HCT116 (cell line): ENCODE data around the gene SNX3. TPM values are rescaled to one million over a fixed set of nuclear protein-coding genes. Genes with fewer than 3 reads are reported as not detected.

Source experiments
- ATAC-seq: fragments of 200-7000 bp; cut with Tn5 transposase; 2 replicates; pipeline ENCODE4 v1.9.1; 2020; ENCODE audit warnings: mild to moderate bottlenecking, moderate library complexity
- BruUV-seq: library from RNA; stranded (reverse); fragments of 400-500 nt; replicated peaks from 2 replicates; lab custom pipeline; 2021; lab: Mats Ljungman, UMichigan
- CTCF ChIA-PET: fragments of 300-600 bp; sonication (Branson Sonifier 250); formaldehyde crosslinking; loops from one replicate; lab custom pipeline; 2021; ENCODE audit warnings: antibody characterized with exemption; lab: Charles Lee
- POLR2A ChIA-PET: fragments of 300-600, 350-600 bp; sonication (Branson Sonifier 250); formaldehyde crosslinking; loops from one replicate; lab custom pipeline; 2021; ENCODE audit warnings: antibody characterized with exemption; lab: Charles Lee
- RAD21 ChIA-PET, 2 experiments: fragments of 300-600 bp; sonication (Branson Sonifier 250); formaldehyde crosslinking; loops; one replicate each; lab custom pipeline; 2023; ENCODE audit warnings: low total read pairs in 2 of 2; ENCODE audit not compliant: uncharacterized antibody in 2 of 2, unreplicated experiment in 2 of 2, low non-redundant PET in 1 of 2; lab: Charles Lee
- DNase-seq: peaks from one replicate; pipeline ENCODE4 v3.0.0-alpha.2; 2010; ENCODE audit warnings: low read depth, low spot score
- H2AFZ ChIP-seq: fragments of 200-600 bp; shearing (Covaris generic), sonication (generic); 2 replicates; pipeline ENCODE4 v1.6.1; 2017; ENCODE audit warnings: low read depth, mixed run types, mixed read lengths, antibody characterized with exemption, low read length; ENCODE audit not compliant: poor library complexity, severe bottlenecking
- H3K27ac ChIP-seq: 2 replicates; pipeline ENCODE4 v1.5.1; 2012; ENCODE audit warnings: low read depth, low read length
- H3K27me3 ChIP-seq: fragments of 200-600 bp; sonication (generic); 2 replicates; pipeline ENCODE4 v1.6.1; 2016; ENCODE audit warnings: mixed run types, low read length, mixed read lengths; ENCODE audit not compliant: insufficient read depth
- H3K36me3 ChIP-seq, 2 experiments: fragments of 200-500 bp in 1 of 2; fragments of 200-600 bp in 1 of 2; sonication (Bioruptor generic) in 1 of 2; sonication (generic) in 1 of 2; 2 replicates each; pipeline versions ENCODE4 v1.5.1 to v1.6.1; 2014 to 2016; ENCODE audit warnings: low read length in 2 of 2, inconsistent platforms in 1 of 2, mixed read lengths in 1 of 2, mixed run types in 1 of 2; ENCODE audit not compliant: insufficient read depth in 2 of 2, control insufficient read depth in 1 of 2
- H3K4me1 ChIP-seq, 2 experiments: fragments of 200-600 bp in 1 of 2; sonication (generic) in 1 of 2; 2 replicates each; pipeline versions ENCODE4 v1.5.1 to v1.6.1; 2012 to 2017; ENCODE audit warnings: low read length in 2 of 2, inconsistent platforms in 1 of 2, mild to moderate bottlenecking in 1 of 2, mixed read lengths in 1 of 2, mixed run types in 1 of 2, moderate library complexity in 1 of 2; ENCODE audit not compliant: insufficient read depth in 2 of 2, control insufficient read depth in 1 of 2
- H3K4me2 ChIP-seq: fragments of 200-600 bp; sonication (generic); 2 replicates; pipeline ENCODE4 v1.6.1; 2017; ENCODE audit warnings: mixed run types, low read length, mixed read lengths
- H3K4me3 ChIP-seq, 2 experiments: fragments of 200-600 bp in 1 of 2; sonication (generic) in 1 of 2; replicated peaks in 1 of 2; 2 replicates each; pipeline ENCODE4 v1.5.1; 2011 to 2016; ENCODE audit warnings: low read length in 2 of 2, control low read depth in 1 of 2, low read depth in 1 of 2, mild to moderate bottlenecking in 1 of 2, mixed read lengths in 1 of 2, mixed run types in 1 of 2
- H3K79me2 ChIP-seq: fragments of 200-600 bp; sonication (generic); 2 replicates; pipeline ENCODE4 v1.6.1; 2017; ENCODE audit warnings: mild to moderate bottlenecking, mixed run types, low read length, moderate library complexity, mixed read lengths; ENCODE audit not compliant: insufficient read depth
- H3K9ac ChIP-seq: fragments of 200-600 bp; sonication (generic); 2 replicates; pipeline ENCODE4 v1.6.1; 2016; ENCODE audit warnings: low read length, mixed read lengths
- H3K9me2 ChIP-seq: fragments of 200-600 bp; sonication (generic), shearing (Covaris generic); 2 replicates; pipeline ENCODE4 v1.6.1; 2017; ENCODE audit warnings: mixed run types, mild to moderate bottlenecking, moderate library complexity; ENCODE audit not compliant: insufficient read depth
- H3K9me3 ChIP-seq, 2 experiments: fragments of 200-500 bp in 1 of 2; fragments of 200-600 bp in 1 of 2; sonication (Bioruptor generic) in 1 of 2; sonication (generic) in 1 of 2; 2 replicates each; pipeline ENCODE4 v1.6.1; 2014 to 2017; ENCODE audit warnings: low read length in 2 of 2, mixed read lengths in 2 of 2, inconsistent platforms in 1 of 2, low read depth in 1 of 2, mild to moderate bottlenecking in 1 of 2, mixed run types in 1 of 2, moderate library complexity in 1 of 2; ENCODE audit not compliant: control insufficient read depth in 1 of 2, insufficient read depth in 1 of 2
- H4K20me1 ChIP-seq: fragments of 200-600 bp; sonication (generic), shearing (Covaris generic); 2 replicates; pipeline ENCODE4 v1.6.1; 2017; ENCODE audit warnings: mixed run types, mild to moderate bottlenecking, moderate library complexity; ENCODE audit not compliant: insufficient read depth
- ATF3 ChIP-seq: IDR thresholded peaks from 2 replicates; pipeline ENCODE4 v1.6.1; 2012
- CBX3 ChIP-seq: IDR thresholded peaks from 2 replicates; pipeline ENCODE4 v1.6.1; 2012; ENCODE audit warnings: low read depth
- CTCF ChIP-seq, 3 experiments: fragments of 200-600 bp in 1 of 3; sonication (generic) in 1 of 3; IDR thresholded peaks in 2 of 3; conservative IDR thresholded peaks in 1 of 3; 2 replicates each; pipeline ENCODE4 v1.5.1; 2012 to 2017; ENCODE audit warnings: low read depth in 2 of 3, low read length in 2 of 3, antibody characterized with exemption in 1 of 3, borderline replicate concordance in 1 of 3, control low read depth in 1 of 3, mild to moderate bottlenecking in 1 of 3, mixed read lengths in 1 of 3, mixed run types in 1 of 3, moderate library complexity in 1 of 3; ENCODE audit not compliant: insufficient read depth in 1 of 3
- EGR1 ChIP-seq: IDR thresholded peaks from 2 replicates; pipeline ENCODE4 v1.6.1; 2012; ENCODE audit warnings: low read depth
- ELF1 ChIP-seq: IDR thresholded peaks from 2 replicates; pipeline ENCODE4 v1.6.1; 2012; ENCODE audit warnings: low read depth, borderline replicate concordance
- EZH2phosphoT487 ChIP-seq: fragments of 200-600 bp; IDR thresholded peaks from 2 replicates; pipeline ENCODE4 v1.6.1; 2018; ENCODE audit warnings: antibody characterized with exemption, borderline replicate concordance
- JUND ChIP-seq: IDR thresholded peaks from 2 replicates; pipeline ENCODE4 v1.6.1; 2012
- RAD21 ChIP-seq: IDR thresholded peaks from 2 replicates; pipeline ENCODE4 v1.6.1; 2012; ENCODE audit warnings: low read depth, mild to moderate bottlenecking
- REST ChIP-seq: IDR thresholded peaks from 2 replicates; pipeline ENCODE4 v1.6.1; 2012; ENCODE audit warnings: low read depth
- SIN3A ChIP-seq: IDR thresholded peaks from 2 replicates; pipeline ENCODE4 v1.6.1; 2012; ENCODE audit warnings: low read depth
- SRF ChIP-seq: IDR thresholded peaks from 2 replicates; pipeline ENCODE4 v1.6.1; 2012; ENCODE audit warnings: low read depth
- TCF7L2 ChIP-seq: IDR thresholded peaks from 2 replicates; pipeline ENCODE4 v1.7.0; 2011; ENCODE audit warnings: borderline replicate concordance, inconsistent platforms; ENCODE audit not compliant: insufficient read depth, insufficient read length; ENCODE audit errors: extremely low read depth
- YY1 ChIP-seq: IDR thresholded peaks from 2 replicates; pipeline ENCODE4 v1.6.1; 2011; ENCODE audit warnings: low read length, low read depth, moderate library complexity, mild to moderate bottlenecking; ENCODE audit not compliant: insufficient replicate concordance; ENCODE audit errors: extremely low read depth
- ZBTB33 ChIP-seq: IDR thresholded peaks from 2 replicates; pipeline ENCODE4 v1.6.1; 2011; ENCODE audit warnings: mild to moderate bottlenecking, low read length, moderate library complexity; ENCODE audit not compliant: insufficient replicate concordance; ENCODE audit errors: extremely low read depth
- ZNF274 ChIP-seq: fragments of 200-500 bp; sonication (Bioruptor generic); IDR thresholded peaks from 2 replicates; pipeline ENCODE4 v1.6.1; 2014; ENCODE audit warnings: mild to moderate bottlenecking, low read depth, low read length, inconsistent platforms
- intact Hi-C: fragments of 100-400 bp; cut with micrococcal nuclease; formaldehyde crosslinking; loops from 2 replicates; pipeline ENCODE4 v1.10.0; 2022
- total RNA-seq: library from RNA; stranded (reverse); gene quantifications from one replicate; pipeline ENCODE4 v1.2.1, GENCODE V29; 2021; ENCODE audit not compliant: unreplicated experiment

SNX3 gene
- total RNA-seq, 1 experiment from 2014 or later = 111 TPM

GRCh38 chr6:108180266-108180665 is 80.6 kb downstream of the SNX3 start:
- H3K36me3 ChIP-seq = no peaks in the 10 kb centered on the region
- BruUV-seq = no TSS peak
- ATAC-seq (no peak), DNase-seq (no peak)
- H3K4me1 ChIP-seq = no peaks in the 10 kb centered on the region
- no peaks in the 10 kb centered on the region for H3K9me2 ChIP-seq
- ChIA-PET RAD21 (no interaction called here), CTCF (no interaction called here), POLR2A (no interaction called here)
- intact Hi-C loops = no loop called here
- H4K20me1 ChIP-seq = no peaks in the 10 kb centered on the region
- H3K4me3 ChIP-seq = no peak overlapping the region
- TF ChIP-seq ATF3 = no peak
- TF ChIP-seq TCF7L2 = no peak
- TF ChIP-seq REST = no peak
- no peak for TF ChIP-seq ELF1
- TF ChIP-seq SRF = no peak
- TF ChIP-seq EZH2phosphoT487 = no peak
- TF ChIP-seq YY1 = no peak
- TF ChIP-seq CTCF (IDR thresholded peaks at IDR 0.05 in 2 of 3, conservative IDR thresholded peaks at IDR 0.05 in 1 of 3; ENCODE audit: borderline replicate concordance in 1 of 3, insufficient read depth in 1 of 3, low read depth in 2 of 3, low read length in 2 of 3) = no peak
- TF ChIP-seq CBX3 = no peak
- TF ChIP-seq RAD21 = no peak
- no peak for TF ChIP-seq ZNF274
- no peak for TF ChIP-seq JUND
- no peak for TF ChIP-seq ZBTB33
- TF ChIP-seq EGR1 = no peak
- TF ChIP-seq SIN3A = no peak
- no peaks in the 10 kb centered on the region for H3K27me3 ChIP-seq
- H3K4me2 ChIP-seq = no peak overlapping the region
- H3K9me3 ChIP-seq = no peaks in the 10 kb centered on the region
- no peak overlapping the region for H2AFZ ChIP-seq
- H3K9ac ChIP-seq = no peak overlapping the region
- no peak overlapping the region for H3K27ac ChIP-seq
- H3K79me2 ChIP-seq = no peaks in the 10 kb centered on the region
